ENCODE measurements around the gene RSPH1.

GRCh38 chr21:42475526-42476387 lies 20.3 kb downstream of the RSPH1 start:
- TF ChIP-seq, protein P1, sequence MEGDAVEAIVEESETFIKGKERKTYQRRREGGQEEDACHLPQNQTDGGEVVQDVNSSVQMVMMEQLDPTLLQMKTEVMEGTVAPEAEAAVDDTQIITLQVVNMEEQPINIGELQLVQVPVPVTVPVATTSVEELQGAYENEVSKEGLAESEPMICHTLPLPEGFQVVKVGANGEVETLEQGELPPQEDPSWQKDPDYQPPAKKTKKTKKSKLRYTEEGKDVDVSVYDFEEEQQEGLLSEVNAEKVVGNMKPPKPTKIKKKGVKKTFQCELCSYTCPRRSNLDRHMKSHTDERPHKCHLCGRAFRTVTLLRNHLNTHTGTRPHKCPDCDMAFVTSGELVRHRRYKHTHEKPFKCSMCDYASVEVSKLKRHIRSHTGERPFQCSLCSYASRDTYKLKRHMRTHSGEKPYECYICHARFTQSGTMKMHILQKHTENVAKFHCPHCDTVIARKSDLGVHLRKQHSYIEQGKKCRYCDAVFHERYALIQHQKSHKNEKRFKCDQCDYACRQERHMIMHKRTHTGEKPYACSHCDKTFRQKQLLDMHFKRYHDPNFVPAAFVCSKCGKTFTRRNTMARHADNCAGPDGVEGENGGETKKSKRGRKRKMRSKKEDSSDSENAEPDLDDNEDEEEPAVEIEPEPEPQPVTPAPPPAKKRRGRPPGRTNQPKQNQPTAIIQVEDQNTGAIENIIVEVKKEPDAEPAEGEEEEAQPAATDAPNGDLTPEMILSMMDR (conservative IDR thresholded peaks at IDR 0.05 in 1 of 2, IDR thresholded peaks at IDR 0.05 in 1 of 2; ENCODE audit: extremely low read depth in 1 of 2, insufficient read depth in 1 of 2, low read depth in 1 of 2, low read length in 2 of 2): no peak
- TF ChIP-seq EZH2 (IDR thresholded peaks at IDR 0.05; ENCODE audit: borderline replicate concordance, low read length): no peak
